Activated effector memory CD4-positive, alpha-beta T cell treated with Interleukin-2 at 50 U/mL for 16 hours (primary cell): ENCODE results near the gene RSPO1.
"Not testable (repeated sequence)": the region's sequence is repeated elsewhere in the genome, so short reads cannot be mapped to it uniquely, and the experiment has no call there.

Experiments
- DNase-seq: peaks from one replicate; pipeline ENCODE4 v3.0.0-alpha.2; 2020

RSPO1 gene

GRCh38 chr1:37634244-37634991, at the start of gene RSPO1:
Gene RSPO1, minus strand, starts transcription at chr1:37634892. Its CDS starts 5,231 bp downstream, at chr1:37629661.
- no peak for DNase-seq

GRCh38 chr1:37684182-37684581, 49.5 kb upstream of the RSPO1 start:
- not testable (repeated sequence) for DNase-seq

- peak; percentile 51 for DNase-seq
These were observed 47.8 kb upstream of the RSPO1 start for GRCh38 chr1:37682334-37682987.

- no peak for DNase-seq
These were observed 46.2 kb upstream of the RSPO1 start for GRCh38 chr1:37680933-37681332.

GRCh38 chr1:37677808-37678207, 43.1 kb upstream of the RSPO1 start:
- no peak for DNase-seq

GRCh38 chr1:37677143-37677439, 42.4 kb upstream of the RSPO1 start:
- no peak for DNase-seq

GRCh38 chr1:37676281-37677142, 41.8 kb upstream of the RSPO1 start:
- no peak for DNase-seq

GRCh38 chr1:37673920-37674319, 39.2 kb upstream of the RSPO1 start:
- DNase-seq = peak; percentile 60

GRCh38 chr1:37672136-37672870, 37.6 kb upstream of the RSPO1 start:
- no peak for DNase-seq

- DNase-seq = no peak
These were observed 36.6 kb upstream of the RSPO1 start for GRCh38 chr1:37671261-37671660.

GRCh38 chr1:37670133-37670532, 35.4 kb upstream of the RSPO1 start:
- DNase-seq = no peak

GRCh38 chr1:37667023-37667671, 32.5 kb upstream of the RSPO1 start:
- no peak for DNase-seq

- DNase-seq = no peak
These were observed 31.7 kb upstream of the RSPO1 start for GRCh38 chr1:37666241-37666867.

GRCh38 chr1:37663426-37664000, 28.8 kb upstream of the RSPO1 start:
- no peak for DNase-seq

- DNase-seq = no peak
These were observed 27.5 kb upstream of the RSPO1 start for GRCh38 chr1:37662031-37662755.

GRCh38 chr1:37661401-37661800, 26.7 kb upstream of the RSPO1 start:
- no peak for DNase-seq

GRCh38 chr1:37660664-37661063, 26.0 kb upstream of the RSPO1 start:
- no peak for DNase-seq

GRCh38 chr1:37658486-37658885, 23.8 kb upstream of the RSPO1 start:
- DNase-seq = no peak

- no peak for DNase-seq
These were observed 23.1 kb upstream of the RSPO1 start for GRCh38 chr1:37657620-37658412.

- DNase-seq = no peak
These were observed 22.2 kb upstream of the RSPO1 start for GRCh38 chr1:37656881-37657280.
